ENCODE results near the gene PFKFB3.
"Not testable (repeated sequence)": the region's sequence is repeated elsewhere in the genome, so short reads cannot be mapped to it uniquely, and the experiment has no call there.

PFKFB3 gene

GRCh38 chr10:6221971-6222751, 19.4 kb downstream of the PFKFB3 start:
- no peak for DNase-seq

- DNase-seq, result no peak
Observed at GRCh38 chr10:6222755-6223154, 20.0 kb downstream of the PFKFB3 start.

DNA sequence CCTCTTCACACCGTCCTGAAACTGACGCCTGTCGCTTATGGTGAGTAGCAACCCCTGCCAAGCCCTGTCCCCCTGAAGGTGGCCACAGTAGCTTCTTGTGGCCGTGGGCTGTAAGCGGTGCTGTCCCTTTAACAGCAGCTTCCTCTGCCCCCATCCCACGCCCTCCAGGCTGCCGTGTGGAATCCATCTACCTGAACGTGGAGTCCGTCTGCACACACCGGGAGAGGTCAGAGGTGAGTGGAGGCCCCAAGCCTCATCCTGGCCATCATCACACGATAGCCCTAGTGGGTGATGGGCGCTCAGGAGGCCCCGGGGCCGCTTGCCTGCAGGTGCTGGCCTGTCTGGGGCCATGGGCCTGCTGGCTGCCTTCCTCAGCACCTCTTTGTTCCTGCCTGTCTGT, 21.2 kb downstream of the PFKFB3 start:
- DNase-seq, result no peak

DNA sequence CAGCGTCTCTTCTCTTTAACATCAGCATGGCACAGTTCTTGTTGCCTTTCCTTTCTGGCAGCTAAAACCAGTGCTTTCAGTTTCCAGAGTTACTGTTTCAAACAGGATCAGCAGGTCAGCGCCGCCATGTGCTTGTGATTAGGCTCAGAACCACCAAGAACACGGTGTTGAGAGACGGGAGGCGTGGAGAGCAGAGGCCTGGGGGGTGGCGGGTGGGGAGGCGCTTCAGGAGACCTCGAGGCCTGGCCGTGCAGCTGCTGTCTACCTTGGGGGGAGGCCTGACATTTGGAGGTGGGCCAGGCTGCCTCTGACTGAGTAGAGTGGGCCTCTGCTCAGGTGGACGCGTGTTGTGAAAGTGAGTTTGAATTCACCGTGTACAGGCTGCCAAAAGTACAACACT, 22.0 kb downstream of the PFKFB3 start:
- DNase-seq, result no peak

GRCh38 chr10:6225263-6225814, 22.6 kb downstream of the PFKFB3 start:
- DNase-seq, result no peak

DNA sequence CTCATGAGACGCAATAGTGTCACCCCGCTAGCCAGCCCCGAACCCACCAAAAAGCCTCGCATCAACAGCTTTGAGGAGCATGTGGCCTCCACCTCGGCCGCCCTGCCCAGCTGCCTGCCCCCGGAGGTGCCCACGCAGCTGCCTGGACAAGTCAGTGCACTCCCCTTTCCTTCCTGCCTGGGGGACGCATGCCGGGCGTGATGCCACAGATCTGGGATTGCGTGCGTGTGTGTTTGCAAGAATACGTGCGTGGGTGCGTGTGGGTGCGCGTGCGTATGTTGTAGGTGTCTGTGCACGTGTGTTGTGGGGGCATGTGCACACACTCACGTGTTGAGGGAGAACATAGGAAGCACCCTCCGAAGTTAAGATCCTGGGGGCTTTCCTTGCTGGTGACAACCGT, 23.5 kb downstream of the PFKFB3 start:
- no peak for DNase-seq

GRCh38 chr10:6227346-6227745, 24.6 kb downstream of the PFKFB3 start:
- DNase-seq, result no peak

DNA sequence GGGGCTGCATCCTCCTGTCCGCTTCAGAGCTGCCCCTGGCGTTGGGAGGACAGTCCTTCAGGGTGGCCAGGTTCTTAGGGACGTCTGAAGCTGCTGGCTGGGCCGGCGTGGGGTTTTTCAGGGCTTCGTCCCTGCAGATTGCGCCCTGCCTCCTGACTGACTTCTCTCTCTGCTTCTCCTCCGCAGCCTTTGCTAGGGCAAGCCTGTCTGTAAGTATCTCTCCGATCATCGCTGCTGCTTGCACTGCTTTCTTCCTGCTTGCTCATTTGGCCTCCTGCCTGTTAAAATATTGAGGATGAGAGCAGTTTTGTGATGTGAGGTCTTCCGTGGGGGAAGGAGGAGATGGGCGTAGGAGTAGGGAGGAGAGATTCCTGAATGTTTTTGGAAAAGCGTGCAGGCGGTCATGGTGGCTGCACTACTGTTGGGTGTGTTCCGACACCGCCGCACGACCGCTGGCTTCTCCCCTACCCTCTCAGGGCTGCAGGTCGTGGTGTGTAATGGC, 25.3 kb downstream of the PFKFB3 start:
- no peak for DNase-seq

GRCh38 chr10:6228647-6229046, 25.9 kb downstream of the PFKFB3 start:
- DNase-seq, result no peak

GRCh38 chr10:6229290-6229689, 26.6 kb downstream of the PFKFB3 start:
- DNase-seq, result no peak

DNA sequence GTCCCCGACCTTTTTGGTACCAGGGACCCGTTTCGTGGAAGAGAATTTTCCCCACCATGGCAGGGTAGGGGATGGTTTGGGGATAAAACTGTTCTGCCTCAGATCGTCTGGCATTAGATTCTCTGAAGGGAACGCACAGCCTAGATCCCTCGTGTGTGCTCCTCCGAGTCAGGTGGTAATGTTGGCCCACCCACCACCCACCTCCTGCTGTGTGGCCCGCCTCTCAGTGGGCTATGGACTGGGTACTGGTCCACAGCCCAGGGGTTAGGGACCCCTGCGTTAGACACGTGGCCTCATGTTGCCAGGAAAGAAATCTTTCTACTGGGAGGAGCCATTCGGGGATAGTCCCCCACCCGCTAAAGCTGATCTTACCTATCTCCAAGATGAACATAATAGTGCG, 27.0 kb downstream of the PFKFB3 start:
- no peak for DNase-seq

- DNase-seq, result no peak
Observed at GRCh38 chr10:6230315-6230714, 27.6 kb downstream of the PFKFB3 start.

GRCh38 chr10:6231146-6231545, 28.4 kb downstream of the PFKFB3 start:
- no peak for DNase-seq

DNA sequence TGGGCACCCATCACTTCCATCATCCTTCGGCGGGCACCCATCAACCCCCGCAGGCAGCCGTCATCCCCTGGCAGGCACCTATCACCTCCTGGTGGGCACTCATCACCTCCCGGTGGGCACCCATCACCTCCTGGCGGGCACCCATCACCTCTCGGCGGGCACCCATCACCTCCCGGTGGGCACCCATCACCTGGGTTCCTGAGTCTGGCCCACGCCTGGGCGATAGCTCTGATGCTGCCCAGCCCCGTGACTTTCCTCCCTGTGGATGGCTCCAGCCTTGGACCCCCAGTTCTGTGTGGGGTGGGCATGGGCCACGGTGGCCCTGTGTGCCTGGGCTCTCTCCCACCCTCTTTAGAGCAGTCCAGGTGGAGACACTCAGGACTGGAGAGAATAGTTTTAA, 29.0 kb downstream of the PFKFB3 start:
- no peak for DNase-seq

DNA sequence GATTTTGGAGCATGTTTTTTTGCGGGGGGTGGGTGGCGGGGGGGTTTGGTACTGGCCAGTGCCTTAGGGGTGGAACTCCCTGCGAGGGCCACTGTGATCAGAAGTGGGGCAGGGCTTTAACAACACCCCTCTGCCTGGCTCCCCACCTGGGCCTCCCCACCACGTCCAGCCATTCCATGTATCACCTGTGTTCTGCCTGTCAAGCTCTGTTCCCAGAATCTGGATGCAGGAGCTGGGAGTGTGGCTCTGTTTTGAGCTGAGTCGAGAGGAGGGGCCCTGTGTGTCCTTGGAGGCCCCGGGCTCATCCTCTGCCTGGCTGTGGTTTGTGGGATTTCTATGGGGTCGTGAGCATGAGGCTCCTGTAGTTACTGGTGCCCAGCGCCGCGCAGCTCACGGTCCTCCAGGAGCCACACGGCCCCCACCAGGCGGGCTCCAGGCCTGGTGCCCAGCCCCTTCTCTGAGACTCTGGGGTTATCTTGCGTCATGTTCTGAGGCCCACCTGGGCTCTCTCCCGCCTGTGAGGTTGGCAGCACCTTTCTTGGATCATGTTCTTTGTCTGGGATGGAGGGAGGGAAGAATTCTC, 29.6 kb downstream of the PFKFB3 start:
- no peak for DNase-seq

- DNase-seq, result no peak
Observed at GRCh38 chr10:6232846-6233724, 30.4 kb downstream of the PFKFB3 start.

GRCh38 chr10:6233725-6234277, 31.1 kb downstream of the PFKFB3 start:
- DNase-seq, result no peak

DNA sequence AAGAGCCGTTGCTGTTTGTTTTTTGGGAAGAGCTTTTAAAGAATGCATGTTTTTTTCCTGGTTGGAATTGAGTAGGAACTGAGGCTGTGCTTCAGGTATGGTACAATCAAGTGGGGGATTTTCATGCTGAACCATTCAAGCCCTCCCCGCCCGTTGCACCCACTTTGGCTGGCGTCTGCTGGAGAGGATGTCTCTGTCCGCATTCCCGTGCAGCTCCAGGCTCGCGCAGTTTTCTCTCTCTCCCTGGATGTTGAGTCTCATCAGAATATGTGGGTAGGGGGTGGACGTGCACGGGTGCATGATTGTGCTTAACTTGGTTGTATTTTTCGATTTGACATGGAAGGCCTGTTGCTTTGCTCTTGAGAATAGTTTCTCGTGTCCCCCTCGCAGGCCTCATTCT, 31.6 kb downstream of the PFKFB3 start:
- no peak for DNase-seq

- no peak for DNase-seq
Observed at GRCh38 chr10:6236349-6237198, 33.8 kb downstream of the PFKFB3 start.

GRCh38 chr10:6237199-6237530, 34.4 kb downstream of the PFKFB3 start:
- DNase-seq, result no peak

DNA sequence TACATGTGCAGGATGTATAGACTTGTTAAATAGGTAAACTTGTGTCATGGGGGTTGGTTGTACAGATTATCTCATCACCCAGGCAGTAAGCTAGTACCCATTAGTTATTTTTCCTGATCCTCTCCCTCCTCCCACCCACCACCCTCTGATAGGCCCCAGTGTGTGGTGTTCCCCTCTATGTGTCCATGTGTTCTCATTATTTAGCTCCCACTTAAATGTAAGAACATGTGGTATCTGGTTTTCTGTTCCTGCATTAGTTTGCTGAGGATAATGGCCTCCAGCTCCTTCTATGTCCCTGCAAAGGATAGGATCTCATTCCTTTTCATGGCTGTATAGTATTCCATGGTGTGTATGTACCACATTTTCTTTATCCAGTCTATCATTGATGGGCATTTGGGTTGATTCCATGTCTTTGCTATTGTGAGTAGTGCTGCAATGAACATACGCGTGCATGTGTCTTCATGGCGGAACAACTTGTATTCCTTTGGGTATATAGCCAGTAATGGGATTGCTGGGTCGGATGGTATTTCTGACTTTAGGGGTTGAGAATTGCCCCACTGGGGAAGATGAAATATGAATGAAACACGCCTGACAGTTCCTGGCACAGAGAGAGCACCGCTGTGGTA, 36.0 kb downstream of the PFKFB3 start:
- DNase-seq, result not testable (repeated sequence)

Data from NCI-H1930 (cell line).